Hematopoietic multipotent progenitor cell (in vitro differentiated cells): Measurements from ENCODE around the gene TLX2. TPM values are rescaled to one million over a fixed set of nuclear protein-coding genes. Genes with fewer than 3 reads are reported as not detected.
A peak's percentile ranks its signal among the peaks of the same experiment; 100 is the strongest.
"Not testable (repeated sequence)": the region's sequence is repeated elsewhere in the genome, so short reads cannot be mapped to it uniquely, and the experiment has no call there.

Source experiments
- DNase-seq, 3 donors: peaks; one replicate each; pipeline ENCODE4 v3.0.0-alpha.2; 2011 to 2015; ENCODE audit warnings: low read depth in 2 of 3, low spot score in 2 of 3
- total RNA-seq: library from RNA; depleted of rRNA; stranded (reverse); fragments of >200 nt; gene quantifications from one replicate; pipeline ENCODE4 v1.2.3, GENCODE V29; 2012

TLX2 gene
- total RNA-seq: 0.27 TPM

DNA sequence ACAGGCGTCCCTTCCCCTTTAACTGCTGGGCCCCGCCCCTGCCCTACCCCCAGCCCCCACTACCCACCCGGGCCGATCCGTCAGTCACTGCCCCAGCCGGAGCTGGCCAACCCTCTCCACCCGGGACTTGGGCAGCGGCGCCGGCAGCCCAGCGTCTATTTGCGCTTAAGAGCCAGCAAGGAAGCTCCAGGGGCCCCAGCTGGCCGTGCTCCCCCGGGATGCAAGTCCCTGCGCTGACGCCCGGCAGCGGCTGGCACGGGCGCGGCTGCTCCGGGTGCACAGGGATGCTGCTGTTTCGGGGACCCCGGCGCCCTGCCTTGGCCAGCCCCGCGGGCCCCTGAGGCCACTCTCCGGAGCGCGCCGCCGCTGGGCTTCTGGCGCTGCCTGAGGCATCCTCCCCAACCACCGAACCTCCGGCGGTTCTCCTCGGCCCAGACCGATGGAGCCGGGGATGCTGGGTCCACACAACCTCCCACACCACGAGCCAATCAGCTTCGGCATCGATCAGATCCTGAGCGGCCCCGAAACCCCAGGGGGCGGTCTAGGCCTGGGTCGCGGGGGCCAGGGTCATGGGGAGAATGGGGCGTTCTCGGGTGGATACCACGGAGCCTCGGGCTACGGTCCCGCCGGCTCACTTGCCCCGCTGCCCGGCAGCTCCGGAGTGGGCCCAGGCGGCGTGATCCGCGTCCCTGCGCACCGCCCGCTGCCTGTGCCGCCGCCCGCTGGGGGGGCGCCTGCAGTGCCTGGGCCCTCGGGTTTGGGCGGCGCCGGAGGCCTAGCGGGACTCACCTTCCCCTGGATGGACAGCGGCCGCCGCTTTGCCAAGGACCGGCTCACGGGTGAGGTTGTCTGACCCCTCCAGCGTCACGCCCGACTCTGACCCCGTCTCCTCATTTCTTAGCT lies at the start of gene TLX2:
TLX2 (plus strand) TSS at position 83 of the 903 bp plus-strand sequence; CDS start at position 440, 357 bp downstream.
- DNase-seq: no peak

DNA sequence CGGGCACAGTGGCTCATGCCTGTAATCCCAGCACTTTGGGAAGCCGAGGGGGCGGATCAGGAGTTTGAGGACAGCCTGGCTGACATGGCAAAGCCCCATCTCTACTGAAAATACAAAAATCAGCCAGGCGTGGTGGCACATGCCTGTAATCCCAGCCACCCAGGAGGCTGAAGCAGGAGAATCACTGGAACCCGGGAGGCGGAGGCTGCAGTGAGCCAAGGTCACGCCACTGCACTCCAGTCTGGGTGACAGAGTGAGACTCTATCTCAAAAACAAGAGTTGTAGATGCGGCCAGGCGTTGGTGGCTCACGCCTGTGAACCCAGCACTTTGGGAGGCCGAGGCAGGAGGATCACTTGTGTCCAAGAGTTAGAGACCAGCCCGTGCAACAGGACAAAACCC lies 43.5 kb upstream of the TLX2 start:
- not testable (repeated sequence) for DNase-seq

DNA sequence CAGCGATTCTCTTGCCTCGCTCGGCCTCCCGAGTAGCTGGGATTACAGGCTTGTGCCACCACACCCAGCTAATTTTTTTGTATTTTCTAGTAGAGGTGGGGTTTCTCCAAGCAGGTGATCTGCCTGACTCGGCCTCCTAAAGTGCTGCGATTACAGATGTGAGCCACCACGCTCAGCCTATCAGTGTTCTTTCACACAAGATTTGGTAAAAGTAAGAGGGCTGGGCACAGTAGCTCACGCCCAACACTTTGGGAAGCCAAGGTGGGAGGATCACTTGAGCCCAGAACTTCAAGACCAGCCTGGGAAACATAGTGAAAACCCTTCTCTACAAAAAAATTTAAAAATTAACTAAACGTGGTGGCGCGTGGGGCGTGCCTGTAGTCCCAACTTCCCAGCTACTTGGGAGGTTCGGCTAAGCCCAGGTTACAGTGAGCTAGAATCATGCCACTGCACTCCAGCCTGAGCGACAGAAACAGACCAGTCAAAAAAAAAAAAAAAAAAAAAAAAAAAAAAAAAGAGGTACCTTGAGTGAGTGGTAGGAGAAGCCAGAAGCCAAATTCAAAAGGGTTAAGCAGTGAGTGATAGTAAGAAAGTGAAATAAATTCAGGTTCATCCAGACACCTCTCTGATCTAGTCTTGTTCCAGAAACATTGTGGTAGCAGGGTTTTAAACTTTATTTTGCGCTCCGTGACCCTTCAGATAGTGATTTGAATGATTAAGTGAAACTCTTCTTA lies 42.8 kb upstream of the TLX2 start:
- no peak for DNase-seq

DNA sequence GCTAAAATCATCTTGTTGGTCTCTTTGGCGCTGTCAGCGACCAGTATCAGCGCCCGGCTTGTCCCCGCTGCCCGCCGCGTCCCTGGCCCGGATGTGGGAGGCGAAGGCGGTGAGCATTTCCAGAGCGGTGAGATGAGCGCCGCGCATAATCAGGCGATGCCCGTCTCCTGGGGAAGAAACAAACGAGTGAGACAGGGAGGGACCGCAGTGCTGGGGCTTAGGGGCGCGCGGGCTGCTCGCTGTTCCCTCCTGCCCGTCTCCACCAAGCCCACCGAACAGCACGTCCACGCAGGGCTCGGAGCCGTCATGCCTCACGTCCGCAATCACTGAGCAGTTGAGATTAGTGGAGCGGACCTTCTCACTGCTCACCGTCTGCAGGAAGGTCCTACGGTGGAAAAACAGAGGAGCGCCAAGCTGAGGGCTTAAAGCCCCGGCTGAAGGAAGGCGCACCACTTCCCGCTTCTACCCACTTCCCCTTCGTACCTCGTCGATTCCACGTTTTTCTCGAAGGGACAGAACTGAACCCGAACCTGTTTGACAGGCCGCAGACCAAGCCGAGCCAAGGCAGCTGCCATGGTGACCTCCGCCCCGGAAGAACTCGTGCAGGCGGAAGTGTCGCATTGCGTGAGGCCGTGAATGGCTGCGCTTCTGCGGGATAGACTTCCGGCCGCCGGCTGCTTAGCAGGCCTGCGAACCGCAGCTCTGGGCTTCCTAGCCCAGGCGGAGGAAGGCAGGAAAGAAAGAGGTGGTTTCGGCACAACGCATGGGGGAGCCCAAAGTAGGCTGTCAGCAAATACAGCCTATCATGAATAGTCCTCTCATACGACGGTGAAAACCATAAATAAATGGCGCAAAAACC lies 41.9 kb upstream of the TLX2 start, which contains the start of gene MRPL53:
MRPL53 (minus strand) TSS at position 595 of the 859 bp plus-strand sequence; CDS start at position 575, 20 bp downstream.
- DNase-seq: peak; percentile 95 to 97 (median 97)

DNA sequence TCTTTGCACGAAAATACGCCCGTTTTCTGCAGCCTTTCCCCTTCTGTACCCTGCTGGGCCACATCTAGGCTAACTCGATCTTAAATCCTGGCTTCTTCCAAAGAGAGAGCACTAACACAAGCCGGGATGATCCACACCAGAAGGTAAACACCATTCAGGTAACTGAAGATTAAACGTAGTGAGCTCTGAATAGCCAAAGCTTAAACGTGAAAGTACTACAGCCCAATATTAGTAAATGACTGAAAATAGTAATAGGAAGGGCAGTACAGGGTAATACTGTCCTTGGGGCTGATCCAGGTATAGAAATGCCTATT lies 41.3 kb upstream of the TLX2 start:
- no peak for DNase-seq

DNA sequence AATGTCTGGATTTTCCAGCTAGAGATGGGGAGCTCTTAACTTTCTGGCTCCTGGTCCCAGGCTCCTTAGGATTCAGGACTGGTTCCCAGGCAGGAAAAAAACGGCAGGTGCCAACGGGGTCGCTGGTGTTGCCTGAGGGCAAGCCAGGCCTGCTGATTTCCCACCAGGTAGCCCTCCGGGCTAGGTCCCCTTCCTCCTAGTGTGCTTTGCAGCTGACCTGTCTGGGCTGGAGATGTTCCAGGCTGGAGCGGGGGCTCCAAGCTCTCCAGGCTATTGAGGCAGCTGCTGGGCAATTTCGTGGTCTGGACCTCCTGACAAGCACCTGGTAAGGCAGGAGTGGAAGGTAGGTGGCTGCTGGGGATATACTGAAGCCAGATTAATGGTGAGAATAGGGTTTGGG lies 39.8 kb upstream of the TLX2 start:
- no peak for DNase-seq

DNA sequence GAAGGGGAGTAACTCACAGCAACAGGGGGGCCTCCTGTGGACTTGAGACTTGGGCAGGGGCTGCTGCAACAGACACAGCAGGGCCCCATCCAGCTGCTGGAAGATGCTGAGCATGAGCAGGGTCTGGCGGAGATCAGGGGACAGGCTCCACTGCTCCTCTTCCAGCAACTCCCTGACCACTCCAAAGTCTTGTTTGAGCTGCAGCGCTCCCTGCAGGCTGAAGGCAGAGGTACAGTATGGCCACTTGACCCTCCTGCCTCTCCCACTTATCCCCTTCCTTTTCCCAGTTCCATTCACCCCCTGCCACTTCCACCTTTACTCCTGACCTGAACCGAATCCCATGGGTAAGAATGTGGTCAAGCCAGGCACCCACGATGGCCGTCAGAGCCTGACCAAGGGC lies 39.4 kb upstream of the TLX2 start:
- no peak for DNase-seq

DNA sequence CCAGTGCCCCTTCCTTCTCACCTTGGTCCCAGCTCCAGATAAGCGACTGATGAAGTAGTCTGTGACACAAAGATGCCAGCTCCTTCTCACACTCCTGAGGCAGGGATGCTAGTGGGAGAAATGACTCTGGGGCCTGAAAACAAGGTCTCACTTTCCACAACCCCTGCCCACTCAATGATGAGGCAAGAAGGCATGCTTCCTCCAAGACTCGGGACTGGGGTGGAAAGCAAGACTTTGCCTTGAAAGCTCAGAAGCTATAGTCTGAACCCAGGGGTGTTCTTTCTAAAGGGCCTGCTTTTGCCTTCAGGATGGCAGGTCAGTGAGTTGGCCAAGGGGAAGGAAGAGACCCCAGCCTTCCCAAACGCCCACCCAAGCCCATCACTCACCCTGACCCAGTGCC lies 32.8 kb upstream of the TLX2 start:
- DNase-seq: no peak

DNA sequence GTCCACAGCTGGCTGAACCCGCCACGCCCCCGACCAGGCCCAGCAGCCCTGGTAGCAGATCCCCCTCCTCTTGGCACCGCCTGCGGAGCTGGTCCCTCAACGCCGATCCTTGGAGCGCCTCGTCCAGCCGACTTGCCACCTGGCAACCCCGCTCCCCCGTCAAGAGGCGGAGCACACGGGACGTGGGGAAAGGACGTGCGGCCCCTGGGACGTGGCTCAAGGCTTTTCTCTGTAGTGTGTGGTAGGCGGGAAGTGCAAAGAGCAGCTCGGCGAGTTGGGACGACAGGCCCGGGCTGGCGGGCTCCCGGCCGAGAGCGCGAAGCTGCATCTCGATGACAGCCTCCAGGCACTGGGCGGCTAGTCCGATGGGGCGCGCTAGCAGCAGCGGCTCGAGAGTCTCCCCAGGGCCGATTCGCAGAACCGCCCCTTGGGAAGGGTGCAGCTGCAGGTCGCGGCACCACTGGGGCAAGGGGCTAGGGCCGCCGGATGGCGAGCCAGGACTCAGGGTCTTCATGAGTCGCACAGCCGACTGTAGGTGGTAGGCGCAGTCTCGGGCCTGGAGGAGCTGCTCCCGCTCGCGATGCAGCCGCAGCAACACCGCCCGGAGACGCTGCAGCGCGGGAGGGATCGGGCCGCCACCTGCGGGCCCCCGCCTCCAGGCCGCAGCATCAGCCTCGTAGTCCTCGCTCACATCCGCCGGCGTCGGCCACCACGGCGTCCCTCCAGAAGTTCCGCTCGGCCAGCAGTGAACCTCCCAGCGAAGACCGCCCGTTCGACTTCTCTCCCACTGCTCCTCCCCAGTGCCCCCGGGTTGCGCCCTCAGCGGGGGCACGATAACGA lies 32.1 kb upstream of the TLX2 start:
- peak in 2 of 3 donors; percentile 37 to 58 for DNase-seq

DNA sequence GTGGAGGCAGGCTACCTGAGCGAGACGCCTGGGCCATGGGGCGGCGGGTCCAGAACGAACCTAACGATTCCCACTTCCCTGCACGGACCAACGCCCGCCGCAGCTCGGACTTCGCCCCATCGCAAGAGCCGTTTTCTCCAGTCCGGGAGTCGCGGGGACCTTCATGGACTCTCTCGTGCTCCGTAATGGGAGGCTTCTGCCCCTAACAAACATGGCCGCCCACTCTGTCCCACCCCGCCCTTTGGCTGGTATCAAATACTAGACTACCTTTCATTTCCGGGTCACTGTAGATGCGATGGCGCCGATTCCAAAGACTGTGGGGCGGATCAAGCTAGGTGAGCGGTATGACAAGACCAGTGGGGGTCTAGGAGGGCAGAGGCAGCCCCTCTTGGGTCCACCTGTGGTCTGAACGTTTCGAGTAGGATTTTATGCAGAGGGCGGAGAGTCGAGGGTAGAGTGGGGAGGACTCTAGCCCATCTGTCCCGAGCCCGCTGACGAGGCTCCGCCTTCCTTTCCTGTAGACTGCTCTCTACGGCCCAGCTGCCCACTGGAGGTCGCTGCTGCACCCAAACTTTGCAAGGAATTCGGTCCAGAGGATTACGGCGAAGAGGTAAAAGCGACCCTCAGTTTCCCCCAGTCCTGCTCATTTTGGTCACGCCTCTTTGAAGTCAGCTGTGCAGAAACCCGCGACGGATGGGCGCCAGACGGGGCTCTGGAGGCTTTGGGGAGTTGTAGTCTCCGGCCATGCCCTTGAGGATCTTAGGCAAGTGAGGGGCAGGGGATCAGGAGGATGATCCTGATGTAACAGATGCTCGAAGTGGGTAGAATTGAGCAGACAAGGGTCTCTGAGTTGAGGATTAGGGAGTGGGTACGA lies 31.2 kb upstream of the TLX2 start, which contains the start of the genes CCDC142 and TTC31:
CCDC142 (minus strand) TSS at position 198 of the 874 bp plus-strand sequence; CDS start at position 37, 161 bp downstream.
TTC31 (plus strand) TSS at position 281 of the 874 bp plus-strand sequence; CDS start at position 296, 15 bp downstream.
- DNase-seq: peak; percentile 89 to 97 (median 95)

DNA sequence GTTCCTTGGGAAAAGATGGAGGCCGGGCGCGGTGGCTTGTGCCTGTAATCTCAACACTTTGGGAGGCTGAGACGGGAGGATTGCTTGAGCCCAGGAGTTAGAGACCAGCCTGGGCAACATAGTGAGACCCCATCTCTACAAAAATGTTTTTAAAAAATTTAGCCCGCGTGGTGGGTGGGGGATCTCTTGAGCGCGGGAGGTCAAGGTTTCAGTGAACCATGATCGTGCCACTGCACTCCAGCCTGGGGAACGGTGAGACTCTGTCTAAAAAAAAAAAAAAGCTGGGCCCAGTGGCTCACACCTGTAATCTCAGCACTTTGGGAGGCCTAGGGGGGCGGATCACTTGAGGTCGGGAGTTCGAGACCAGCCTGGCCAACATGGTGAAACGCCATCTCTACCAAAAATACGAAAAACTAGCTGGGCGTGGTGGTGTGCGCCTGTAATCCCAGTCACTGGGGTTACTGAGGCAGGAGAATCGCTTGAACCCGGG lies 30.5 kb upstream of the TLX2 start:
- not testable (repeated sequence) for DNase-seq

DNA sequence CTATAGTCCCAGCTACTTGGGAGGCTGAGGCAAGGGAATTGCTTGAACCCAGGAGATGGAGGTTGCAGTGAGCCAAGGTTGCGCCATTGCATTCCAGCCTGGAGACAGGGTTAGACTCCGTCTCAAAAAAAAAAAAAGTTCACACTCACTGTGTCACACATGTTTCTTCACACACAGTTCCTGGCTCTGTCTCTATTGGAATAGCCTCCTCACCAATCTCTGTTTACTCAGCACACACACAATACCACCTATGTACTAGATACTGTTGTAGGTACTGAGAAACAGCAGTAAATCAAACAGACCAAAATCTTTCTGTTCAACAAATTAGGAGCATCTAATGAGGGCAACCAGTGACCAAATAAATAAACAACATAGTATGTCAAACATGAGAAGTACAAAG lies 28.1 kb upstream of the TLX2 start:
- no peak for DNase-seq

DNA sequence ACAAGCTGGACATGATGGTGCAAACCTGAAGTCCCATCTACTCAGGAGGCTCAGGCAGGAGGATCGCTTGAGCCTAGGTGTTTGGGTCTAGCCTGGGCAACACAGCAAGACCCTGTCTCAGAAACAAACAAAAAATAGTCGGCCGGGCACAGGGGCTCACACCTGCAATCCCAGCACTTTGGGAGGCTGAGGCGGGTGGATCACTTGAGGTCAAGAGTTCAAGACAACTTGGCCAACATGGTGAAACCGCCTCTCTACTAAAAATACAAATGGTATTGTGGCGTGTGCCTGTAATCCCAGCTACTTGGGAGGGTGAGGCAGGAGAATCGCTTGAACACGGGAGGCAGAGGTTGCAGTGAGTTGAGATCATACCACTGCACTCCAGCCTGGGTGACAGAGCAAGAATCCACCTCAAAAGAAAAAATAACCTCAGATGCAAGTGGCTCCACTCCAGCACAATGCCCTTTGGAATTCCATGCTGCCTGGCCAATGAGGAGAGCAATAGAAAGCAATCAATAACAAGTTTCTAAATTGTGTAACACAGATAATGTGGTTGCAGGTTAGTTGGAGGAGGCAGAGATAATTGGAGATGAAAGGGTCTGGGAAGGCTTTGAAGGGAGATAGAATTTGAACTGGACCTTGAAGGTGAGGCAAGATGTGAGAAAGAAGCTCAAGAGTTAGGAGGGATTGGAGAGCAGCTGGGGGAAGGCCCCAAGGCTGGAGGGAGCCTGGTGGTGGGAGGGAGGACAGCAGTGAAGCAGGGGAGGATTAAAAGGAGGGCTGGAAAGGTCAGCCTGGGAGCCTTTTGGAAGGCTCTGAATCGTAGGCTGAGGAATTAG lies 25.4 kb upstream of the TLX2 start:
- DNase-seq: no peak

DNA sequence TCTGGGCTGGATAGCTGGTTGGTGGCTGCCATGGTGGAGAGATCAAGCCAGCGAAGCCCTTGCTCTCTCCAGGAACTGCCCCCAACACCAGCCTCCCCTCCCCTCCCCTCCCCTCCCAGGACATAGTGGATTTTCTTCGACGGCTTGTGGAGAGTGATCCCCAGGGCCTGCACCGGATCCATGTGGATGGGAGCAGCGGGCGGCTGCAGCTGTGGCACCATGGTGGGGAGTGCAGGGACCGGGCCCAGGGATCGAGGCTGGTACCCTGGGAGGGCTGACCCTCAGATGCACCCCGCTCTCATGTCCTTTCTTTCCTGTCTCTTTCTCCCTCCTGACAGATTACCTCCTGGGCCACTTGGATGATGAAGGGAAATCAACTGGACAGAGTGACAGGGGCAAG lies 24.3 kb upstream of the TLX2 start:
- DNase-seq: no peak

DNA sequence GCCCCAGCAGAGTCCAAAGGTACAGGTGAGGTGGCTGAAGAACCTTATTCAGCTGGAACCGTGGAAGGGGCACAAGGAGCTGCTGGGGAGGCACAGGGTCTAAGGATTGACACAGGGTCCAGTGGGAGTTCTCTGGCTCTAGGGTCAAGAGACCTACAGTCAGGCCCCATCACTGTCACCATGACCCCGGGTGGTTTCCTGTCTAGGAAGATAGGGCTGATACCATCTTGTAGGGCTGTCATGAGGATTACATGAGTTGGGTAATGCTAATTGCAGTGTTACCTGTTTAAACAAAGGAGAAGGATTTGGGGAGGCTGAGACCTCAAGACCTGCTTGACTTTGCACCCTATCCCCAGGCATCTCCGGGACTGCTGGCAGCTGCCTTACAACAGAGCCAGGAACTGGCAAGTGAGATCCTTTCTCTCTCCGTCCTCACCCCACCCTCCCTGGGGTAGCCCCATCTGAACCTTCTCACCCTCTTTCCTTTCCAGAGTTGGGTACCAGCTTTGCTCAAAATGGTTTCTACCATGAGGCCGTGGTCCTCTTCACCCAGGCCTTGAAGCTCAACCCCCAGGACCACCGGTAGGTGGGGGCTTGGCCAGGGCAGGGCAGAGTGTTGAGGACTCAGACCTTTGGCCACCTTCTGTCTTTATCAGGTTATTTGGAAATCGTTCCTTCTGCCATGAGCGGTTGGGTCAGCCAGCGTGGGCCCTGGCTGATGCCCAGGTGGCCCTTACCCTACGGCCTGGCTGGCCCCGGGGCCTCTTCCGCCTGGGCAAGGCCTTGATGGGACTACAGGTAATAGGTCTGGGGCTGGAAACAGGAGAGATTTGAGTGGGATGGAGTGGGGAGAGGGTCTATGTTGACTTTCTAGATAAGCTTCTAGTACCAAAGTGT lies 22.4 kb upstream of the TLX2 start:
- no peak for DNase-seq

DNA sequence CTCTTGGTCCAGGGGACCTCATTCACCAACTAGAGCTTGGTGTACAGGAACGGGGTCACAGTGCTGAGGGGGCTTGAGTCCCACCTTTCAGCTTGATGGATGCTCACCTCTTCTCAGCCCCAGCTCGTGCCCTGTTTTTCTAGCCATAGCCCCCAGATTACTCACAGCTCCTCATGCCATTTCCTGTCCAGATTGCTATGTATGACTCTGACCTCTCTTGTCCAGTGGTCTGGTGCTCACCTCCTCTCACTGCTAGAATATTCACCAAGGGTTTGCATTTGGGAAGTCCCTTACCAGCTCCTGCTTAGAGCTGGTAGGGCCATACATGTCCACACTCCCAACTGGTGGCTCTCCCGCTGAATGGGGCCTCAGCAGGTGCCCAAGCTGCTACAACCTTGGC lies 20.7 kb upstream of the TLX2 start:
- no peak for DNase-seq

DNA sequence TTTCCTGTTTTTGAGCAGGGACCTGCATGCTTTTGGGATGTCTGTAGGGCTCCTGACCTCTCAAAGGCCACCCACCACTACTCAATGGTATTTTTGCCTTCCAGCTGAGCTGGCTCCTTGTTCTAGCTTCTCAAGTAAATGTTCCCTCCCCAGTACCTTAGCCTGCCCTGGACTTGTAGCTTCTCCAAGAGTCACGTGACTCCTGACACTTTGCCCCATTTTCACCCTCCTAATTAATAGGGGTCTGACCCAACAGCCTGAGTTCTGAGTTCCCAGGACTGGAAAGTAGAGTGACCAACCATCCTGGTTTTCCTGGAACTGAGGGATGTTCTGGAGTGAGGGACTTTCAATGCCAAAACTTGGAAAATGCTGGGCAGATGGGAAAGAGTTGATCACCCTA lies 18.8 kb upstream of the TLX2 start:
- no peak for DNase-seq
